HepG2 (cell line): ENCODE data around the gene BCL2L2. TPM values are rescaled to one million over a fixed set of nuclear protein-coding genes. Genes with fewer than 3 reads are reported as not detected.

Experiments used
- CREM ChIP-seq, 2 experiments: sonication (generic) in 1 of 2; formaldehyde crosslinking in 1 of 2; IDR thresholded peaks; 2 replicates each; pipeline versions ENCODE4 v1.4.0 to v1.6.1; 2016 to 2020; ENCODE audit warnings: antibody characterized with exemption in 1 of 2, mild to moderate bottlenecking in 1 of 2, missing genetic modification reagents in 1 of 2
- DZIP1 ChIP-seq: sonication (generic); formaldehyde crosslinking; IDR thresholded peaks from 2 replicates; pipeline ENCODE4 v1.5.0; 2020; ENCODE audit warnings: mild to moderate bottlenecking, missing genetic modification reagents
- ETV6 ChIP-seq: sonication (generic); formaldehyde crosslinking; conservative IDR thresholded peaks from 2 replicates; pipeline ENCODE4 v1.4.0; 2020; ENCODE audit warnings: missing genetic modification reagents
- EZH2 ChIP-seq: conservative IDR thresholded peaks from 2 replicates; pipeline ENCODE4 v1.6.1; 2012; ENCODE audit warnings: mild to moderate bottlenecking, low read depth, low read length, moderate library complexity
- HMGXB4 ChIP-seq, 2 experiments: sonication (generic) in 1 of 2; formaldehyde crosslinking in 1 of 2; IDR thresholded peaks; 2 replicates each; pipeline versions ENCODE4 v1.4.0 to v1.6.1; 2018 to 2020; ENCODE audit warnings: missing genetic modification reagents in 2 of 2, borderline replicate concordance in 1 of 2, low read depth in 1 of 2, mild to moderate bottlenecking in 1 of 2, missing biosample characterization in 1 of 2
- PCBP1 ChIP-seq: fragments of 200-400 bp; formaldehyde crosslinking; IDR thresholded peaks from 2 replicates; pipeline ENCODE4 v1.6.1; 2017; ENCODE audit warnings: mild to moderate bottlenecking, low read depth, low read length, borderline replicate concordance
- SALL1 ChIP-seq: sonication (generic); formaldehyde crosslinking; IDR thresholded peaks from 2 replicates; pipeline ENCODE4 v1.8.0; 2022; ENCODE audit warnings: mild to moderate bottlenecking, missing genetic modification reagents
- UBTF ChIP-seq: sonication (generic); formaldehyde crosslinking; IDR thresholded peaks from 2 replicates; pipeline ENCODE4 v1.4.0; 2020; ENCODE audit warnings: mild to moderate bottlenecking, missing genetic modification reagents
- USF2 ChIP-seq, 2 experiments: sonication (generic) in 1 of 2; formaldehyde crosslinking in 1 of 2; IDR thresholded peaks; 2 replicates each; pipeline versions ENCODE4 v1.5.1 to v1.6.1; 2011 to 2020; ENCODE audit warnings: borderline replicate concordance in 1 of 2, low read depth in 1 of 2, low read length in 1 of 2, mild to moderate bottlenecking in 1 of 2, missing genetic modification reagents in 1 of 2, moderate library complexity in 1 of 2
- ZBTB37 ChIP-seq: sonication (generic); formaldehyde crosslinking; IDR thresholded peaks from 2 replicates; pipeline ENCODE4 v1.4.0; 2020; ENCODE audit warnings: mild to moderate bottlenecking, missing genetic modification reagents
- ZKSCAN1 ChIP-seq: fragments of 150-350 bp; IDR thresholded peaks from 2 replicates; pipeline ENCODE4 v1.6.1; 2014; ENCODE audit warnings: low read length
- ZNF484 ChIP-seq: sonication (generic); formaldehyde crosslinking; IDR thresholded peaks from 2 replicates; pipeline ENCODE4 v1.5.1; 2020; ENCODE audit warnings: mild to moderate bottlenecking, low read depth, missing genetic modification reagents, borderline replicate concordance
- ZNF557 ChIP-seq: sonication (generic); formaldehyde crosslinking; IDR thresholded peaks from 2 replicates; pipeline ENCODE4 v1.4.0; 2020; ENCODE audit warnings: missing genetic modification reagents
- ZNF614 ChIP-seq: IDR thresholded peaks from 2 replicates; pipeline ENCODE4 v1.6.1; 2018; ENCODE audit warnings: missing biosample characterization, missing genetic modification reagents, inconsistent platforms, borderline replicate concordance
- ZNF703 ChIP-seq: sonication (generic); formaldehyde crosslinking; IDR thresholded peaks from 2 replicates; pipeline ENCODE4 v1.5.1; 2020; ENCODE audit warnings: missing genetic modification reagents, mild to moderate bottlenecking, moderate library complexity, borderline replicate concordance
- ZNF766 ChIP-seq: sonication (generic); formaldehyde crosslinking; IDR thresholded peaks from 2 replicates; pipeline ENCODE4 v1.5.0; 2020; ENCODE audit warnings: missing genetic modification reagents, borderline replicate concordance
- polyA plus RNA-seq, 8 experiments: library from polyadenylated mRNA; depleted of rRNA in 3 of 8; stranded (reverse) in 7 of 8; unstranded in 1 of 8; fragments of >200 nt; fragmentation: Illumina TruSeq in 4 of 8; extraction: Trizol in 4 of 8; gene quantifications; 2 replicates each; pipeline versions ENCODE4 v1.2.1 to v1.2.3, GENCODE V29; 2011 to 2016; ENCODE audit warnings: low read depth in 4 of 8, missing spikeins in 1 of 8, mixed read lengths in 1 of 8; ENCODE audit not compliant: insufficient read depth in 1 of 8
- total RNA-seq, 5 experiments: library from RNA; depleted of rRNA; stranded (reverse); fragments of >200 nt; fragmentation: Illumina TruSeq; extraction: Trizol; gene quantifications; 2 replicates each; pipeline ENCODE4 v1.2.3, GENCODE V29; 2016; ENCODE audit warnings: low read depth in 1 of 5

The BCL2L2 gene
- total and polyA plus RNA-seq, 2 of the 13 experiments (the other 11 are each of a cell fraction or from before 2014, with no cell fraction given), result 28.1 to 49.8 TPM

- no peak for TF ChIP-seq USF2 (IDR thresholded peaks at IDR 0.05; ENCODE audit: low read depth, low read length)
- TF ChIP-seq USF2 (CRISPR knock-in tag; IDR thresholded peaks at IDR 0.05; ENCODE audit: borderline replicate concordance), result no peak
- no peak for TF ChIP-seq CREM (IDR thresholded peaks at IDR 0.05)
- no peak for TF ChIP-seq CREM (CRISPR knock-in tag; IDR thresholded peaks at IDR 0.05)
- no peak for TF ChIP-seq ZNF766 (CRISPR knock-in tag)
- no peak for TF ChIP-seq HMGXB4 (CRISPR knock-in tag; IDR thresholded peaks at IDR 0.05; ENCODE audit: borderline replicate concordance in 1 of 2, low read depth in 1 of 2)
- TF ChIP-seq ETV6 (CRISPR knock-in tag), result no peak
- no peak for TF ChIP-seq EZH2
- no peak for TF ChIP-seq ZBTB37 (CRISPR knock-in tag)
- TF ChIP-seq ZNF484 (CRISPR knock-in tag), result no peak
- TF ChIP-seq PCBP1, result no peak
- TF ChIP-seq DZIP1 (CRISPR knock-in tag), result peak; percentile 84; the same call in 1 of the 2 replicates
- TF ChIP-seq ZKSCAN1, result no peak
- 0 out of 2 replicates have a peak, but pooled peaks have one; percentile 47 for TF ChIP-seq ZNF703 (CRISPR knock-in tag)
- no peak for TF ChIP-seq ZNF614
- no peak for TF ChIP-seq SALL1 (CRISPR knock-in tag)
- TF ChIP-seq UBTF (CRISPR knock-in tag), result no peak
- TF ChIP-seq ZNF557 (CRISPR knock-in tag), result 0 out of 2 replicates have a peak, but pooled peaks have one; percentile 68
Observed at GRCh38 chr14:23319746-23320583, 13.3 kb downstream of the BCL2L2 start (continued).
